ENCODE measurements around the gene CAMK2A.

The CAMK2A gene

DNA sequence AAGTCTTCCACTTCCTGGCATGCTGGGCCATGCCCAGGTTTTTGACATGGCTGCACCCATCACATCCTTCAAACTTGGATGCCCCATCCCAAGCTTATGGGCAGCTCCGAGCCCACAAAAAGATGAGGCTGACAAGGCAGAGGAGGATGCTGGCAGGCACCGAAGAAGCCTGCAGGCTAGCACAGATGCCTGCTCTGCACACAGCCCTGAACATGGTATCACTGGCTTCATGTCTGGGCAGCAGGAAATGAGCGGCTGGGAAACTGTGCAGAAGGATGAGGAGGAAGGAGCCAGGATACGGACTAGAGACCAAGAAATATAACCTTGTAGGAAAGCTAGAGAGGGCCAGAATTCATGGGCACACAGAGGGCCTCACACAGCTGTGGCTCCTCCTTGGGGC lies 14.8 kb downstream of the CAMK2A start:
- no peak for DNase-seq

- DNase-seq, result peak; percentile 31
Measured at GRCh38 chr5:150272531-150272930, 17.0 kb downstream of the CAMK2A start.

- no peak for DNase-seq
Measured at GRCh38 chr5:150271923-150272322, 17.6 kb downstream of the CAMK2A start.

- no peak for DNase-seq
Measured at GRCh38 chr5:150271296-150271692, 18.3 kb downstream of the CAMK2A start.

DNA sequence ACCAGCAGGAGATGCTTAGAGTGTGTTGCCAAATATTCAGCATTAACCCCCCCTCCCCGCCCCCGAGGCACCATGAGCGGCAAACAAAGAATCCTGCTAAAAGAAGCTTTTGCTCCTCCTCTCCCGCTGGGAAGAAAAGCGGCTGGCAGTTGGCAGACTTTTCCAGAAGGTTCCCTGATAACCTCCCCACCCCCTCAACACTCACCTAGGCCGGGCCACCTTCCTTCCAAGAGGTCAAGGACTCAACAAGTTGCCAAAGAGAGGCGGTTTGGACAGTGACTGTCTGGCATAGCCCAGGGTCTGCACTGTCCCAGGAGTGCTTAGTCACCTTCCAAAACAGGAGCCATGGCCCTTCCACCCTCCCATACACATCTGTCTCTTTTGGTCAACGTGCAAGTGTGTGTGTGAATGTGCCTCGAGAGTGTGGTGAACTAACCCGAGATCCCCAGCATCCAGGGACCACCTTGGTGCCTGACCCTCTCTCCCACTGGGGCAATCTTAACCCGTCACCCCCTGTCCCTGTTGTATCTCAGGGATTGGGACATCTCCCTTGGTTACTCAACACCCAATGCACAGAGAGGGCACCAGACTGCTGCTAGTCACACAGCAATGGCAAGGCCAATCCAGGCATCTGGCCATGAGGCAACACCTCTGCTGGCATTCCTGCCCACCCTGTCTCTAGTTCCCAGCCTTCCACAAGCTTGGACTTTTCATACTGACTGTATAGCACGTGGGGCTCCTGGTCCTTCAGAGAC lies 18.9 kb downstream of the CAMK2A start:
- no peak for DNase-seq

- peak; percentile 54 for DNase-seq
Measured at GRCh38 chr5:150266871-150267291, 22.7 kb downstream of the CAMK2A start.

DNA sequence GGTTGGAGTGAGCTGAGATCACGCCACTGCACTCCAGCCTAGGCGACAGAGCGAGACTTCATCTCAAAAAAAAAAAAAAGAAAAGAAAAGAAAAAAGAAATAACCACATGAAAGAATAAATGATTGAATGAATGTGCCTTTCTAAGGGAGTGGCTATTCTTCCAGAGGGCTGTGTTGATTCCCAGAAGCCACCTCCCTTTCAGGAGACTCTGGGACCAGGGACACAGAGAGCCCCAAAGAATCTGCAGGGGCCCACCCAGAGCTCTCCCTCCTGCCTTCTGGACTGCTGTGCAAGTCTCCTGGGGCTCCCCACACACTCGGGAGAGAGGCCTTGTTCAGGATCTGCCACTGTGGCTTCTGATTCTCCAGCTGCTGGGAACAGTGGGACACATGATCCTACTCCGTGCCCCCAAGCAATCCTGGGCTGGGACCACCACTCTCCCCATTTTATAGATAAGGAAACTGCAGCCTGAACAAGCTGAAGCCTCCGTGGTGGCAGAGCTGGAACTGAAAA lies 23.6 kb downstream of the CAMK2A start:
- DNase-seq, result no peak

- no peak for DNase-seq
Measured at GRCh38 chr5:150264667-150265603, 24.6 kb downstream of the CAMK2A start.

DNA sequence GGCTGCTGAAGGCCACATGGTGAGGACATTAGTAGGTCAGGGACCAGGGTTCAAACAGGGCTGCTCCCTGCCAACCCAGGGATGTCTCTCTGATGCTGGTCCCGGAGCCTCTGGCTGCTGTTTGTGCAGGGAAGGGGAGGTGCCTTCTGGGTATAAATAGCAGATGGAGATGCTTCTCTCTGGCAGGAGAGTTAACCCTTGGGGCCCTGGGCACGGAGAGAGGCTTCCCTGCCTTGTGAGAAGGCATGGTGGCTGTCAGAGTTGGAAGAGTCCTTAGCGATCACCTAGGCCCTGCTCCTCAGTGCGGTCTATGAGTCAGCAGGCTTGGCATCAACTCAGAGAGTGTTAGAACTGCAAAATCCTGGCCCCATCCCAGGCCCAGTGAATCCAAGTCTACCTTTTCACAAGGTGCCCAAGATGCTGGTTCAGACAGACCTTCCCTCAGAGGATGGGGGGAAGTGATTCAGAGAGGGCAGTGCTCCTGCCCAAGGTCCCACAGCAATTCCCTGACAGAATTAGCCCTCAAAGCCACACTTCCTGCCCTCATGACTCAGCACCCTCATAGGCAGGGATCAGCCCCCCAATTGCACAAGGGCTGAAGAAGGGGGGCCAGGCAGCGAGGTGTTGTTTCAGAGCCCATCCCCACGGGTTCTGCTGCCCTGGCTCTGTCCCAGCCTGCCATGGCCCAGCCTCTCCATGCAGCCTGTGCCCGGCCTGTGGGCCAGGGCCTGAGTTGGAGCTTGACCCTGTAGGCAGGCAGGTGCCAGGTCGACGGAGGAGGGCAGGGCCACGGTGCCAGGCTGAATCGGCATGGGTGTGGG lies 25.6 kb downstream of the CAMK2A start:
- DNase-seq, result no peak

DNA sequence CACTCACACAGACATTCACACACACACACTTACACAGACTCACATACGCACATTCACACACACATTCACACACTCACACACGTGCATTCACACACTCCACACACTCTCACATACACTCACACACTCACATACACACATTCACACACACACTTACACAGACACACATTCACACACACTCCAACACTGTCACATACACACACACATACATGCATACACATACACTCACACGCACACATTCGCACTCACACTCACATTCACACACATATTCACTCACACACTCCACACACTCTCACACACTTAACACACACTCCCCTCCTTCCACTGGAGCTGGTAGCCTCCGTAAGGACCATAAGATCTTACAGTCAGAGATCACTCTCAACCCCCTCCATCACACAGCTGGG lies 26.2 kb downstream of the CAMK2A start:
- DNase-seq, result no peak

GRCh38 chr5:150262502-150262901 lies 27.1 kb downstream of the CAMK2A start:
- no peak for DNase-seq

DNA sequence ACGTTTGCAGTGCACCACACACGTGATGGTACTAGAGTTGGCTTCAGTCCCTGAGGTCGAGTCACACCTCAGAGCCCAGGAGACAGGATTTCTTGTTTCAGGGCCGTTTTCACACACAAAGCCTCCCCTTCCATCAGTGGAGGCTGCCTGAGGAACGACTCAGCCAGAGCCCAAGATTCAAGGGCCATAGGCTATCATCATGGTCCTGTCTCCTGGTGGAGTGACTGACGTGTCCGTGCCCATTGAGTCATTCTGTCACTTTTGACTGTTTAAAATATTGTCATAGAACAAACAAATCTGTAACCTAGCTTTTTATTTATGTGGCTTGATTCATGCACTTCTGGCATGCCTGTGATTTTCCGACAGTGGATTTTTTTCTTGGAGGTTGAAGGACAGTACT lies 28.3 kb downstream of the CAMK2A start:
- DNase-seq, result no peak

GRCh38 chr5:150258130-150258529 lies 31.4 kb downstream of the CAMK2A start:
- peak; percentile 7 for DNase-seq

GRCh38 chr5:150257424-150257823 lies 32.1 kb downstream of the CAMK2A start:
- DNase-seq, result no peak

GRCh38 chr5:150256410-150257064 lies 33.0 kb downstream of the CAMK2A start:
- DNase-seq, result no peak

DNA sequence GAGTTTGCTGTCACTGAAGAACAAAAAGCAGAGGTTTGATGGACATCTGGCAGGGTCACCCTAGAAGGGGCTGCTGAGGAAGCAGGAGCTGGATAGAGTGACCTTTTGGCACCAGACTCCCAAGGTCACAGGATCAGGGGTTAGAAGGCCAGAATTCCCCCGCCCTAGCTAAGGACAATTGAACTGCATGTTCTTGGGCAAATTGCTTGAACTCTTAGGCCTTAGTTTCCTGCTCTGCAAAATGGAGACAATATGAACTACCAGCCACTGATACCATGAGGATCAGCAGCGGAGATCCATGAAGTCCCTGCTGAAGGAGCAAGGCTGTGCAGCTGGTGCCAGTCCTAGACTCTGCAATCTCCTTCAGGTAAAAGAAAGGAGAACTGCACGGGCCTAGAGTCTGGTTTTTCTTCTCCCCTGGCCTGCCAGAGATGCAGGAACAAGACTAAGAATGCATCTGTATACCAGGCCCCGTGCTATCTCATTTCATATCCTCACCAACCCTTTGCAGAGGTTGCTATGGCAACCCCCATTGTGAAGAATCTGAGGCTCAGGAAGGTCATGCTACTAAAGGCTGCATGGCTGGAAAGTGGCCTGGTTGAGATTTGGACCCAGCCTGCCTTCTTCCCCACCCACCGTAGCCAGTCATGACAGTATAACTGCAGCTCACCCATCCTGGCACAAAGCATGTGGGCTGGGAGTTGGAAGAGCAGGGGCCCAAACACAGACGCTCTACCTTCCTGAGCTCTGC lies 33.7 kb downstream of the CAMK2A start:
- peak; percentile 38 for DNase-seq

GRCh38 chr5:150254774-150255173 lies 34.8 kb downstream of the CAMK2A start:
- no peak for DNase-seq

GRCh38 chr5:150254363-150254762 lies 35.2 kb downstream of the CAMK2A start:
- DNase-seq, result no peak

GRCh38 chr5:150253416-150254208 lies 36.0 kb downstream of the CAMK2A start:
- DNase-seq, result no peak

DNA sequence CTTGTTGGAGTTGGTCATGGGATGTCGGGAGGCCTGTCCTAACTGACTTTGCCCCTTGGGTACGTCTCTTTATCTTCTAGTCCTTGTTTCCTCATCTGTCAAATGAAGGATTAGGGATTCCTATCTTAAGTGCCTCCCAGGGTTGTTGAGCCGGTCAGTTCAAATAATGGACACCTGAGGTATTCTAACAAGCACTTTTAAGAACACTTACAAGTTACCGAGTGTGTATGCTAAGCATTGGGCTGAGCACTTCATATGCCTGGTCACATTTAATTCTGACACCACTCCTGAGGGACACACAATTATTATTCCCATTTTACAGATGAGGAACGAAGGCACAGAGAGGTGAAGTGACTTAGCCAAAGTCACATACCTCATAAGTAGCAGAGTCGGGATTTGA lies 37.1 kb downstream of the CAMK2A start:
- DNase-seq, result no peak

DNA sequence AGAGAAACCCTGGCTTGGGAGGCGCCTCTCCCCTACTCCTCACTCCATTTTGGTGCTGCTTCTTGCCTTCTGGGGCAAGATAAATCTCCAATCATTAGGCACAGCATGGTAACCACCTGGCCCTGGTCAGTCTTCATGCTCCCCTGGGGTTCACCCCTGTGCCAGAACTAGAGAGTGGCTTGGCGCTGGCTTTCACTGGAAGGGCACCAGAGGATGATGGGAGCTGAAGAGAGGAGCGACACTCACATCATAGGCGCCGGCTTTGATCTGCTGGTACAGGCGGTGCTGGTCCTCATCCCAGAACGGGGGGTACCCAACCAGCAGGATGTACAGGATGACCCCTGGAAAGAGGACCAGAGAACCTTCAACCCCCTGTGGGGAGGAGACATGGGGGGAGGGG lies 38.1 kb downstream of the CAMK2A start:
- DNase-seq, result no peak

Measured in NCI-H146 (cell line).